ENCODE measurements around the gene MARCHF10.

- TF ChIP-seq CTCF (IDR thresholded peaks at IDR 0.05) (no peak), POLR2AphosphoS5 (IDR thresholded peaks at IDR 0.05; ENCODE audit: low read depth, low read length) (no peak), SIN3A (IDR thresholded peaks at IDR 0.05; ENCODE audit: borderline replicate concordance, insufficient read depth, low read depth, low read length) (no peak)
These were observed 111.9 kb downstream of the MARCHF10 start for GRCh38 chr17:62696256-62696655.

All from Panc1 (cell line).